ENCODE data around the gene KLK12.

Gene KLK12

GRCh38 chr19:51034704-51035103 is at the start of gene KLK12:
Gene KLK12 (minus strand): TSS chr19:51035002. CDS start chr19:51034621, 381 bp downstream.
- in situ Hi-C loops (cut with HindIII; ENCODE audit: low pct_unique_long_range_greater_than_20kb, low sequenced_read_pairs), result no loop called here
- no peak for DNase-seq (ENCODE audit: low read depth in 1 of 2, low spot score in 1 of 2)
- no peak for TF ChIP-seq JUND (IDR thresholded peaks at IDR 0.05; ENCODE audit: low read depth)

DNA sequence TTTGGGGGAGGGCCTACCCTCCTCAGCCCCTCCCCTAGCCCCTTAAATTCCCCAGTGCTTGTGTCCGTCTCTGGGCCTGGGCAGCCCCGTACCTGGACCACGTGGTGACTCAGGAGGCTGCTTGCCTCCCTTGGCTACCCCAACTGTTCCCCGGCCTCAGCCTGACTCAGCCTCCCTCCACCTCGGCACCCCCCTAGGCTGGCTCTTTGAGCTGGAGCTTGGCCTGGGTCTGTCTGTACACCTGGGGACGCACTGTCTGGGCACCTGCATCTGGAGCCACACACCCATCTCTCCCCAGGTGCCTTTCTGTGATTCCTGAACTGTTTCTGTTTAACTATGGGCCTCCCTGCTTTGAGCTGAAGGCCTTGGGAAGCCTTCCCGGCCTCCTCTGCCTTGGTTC is 49.7 kb upstream of the KLK12 start:
- no peak for DNase-seq (ENCODE audit: low read depth in 1 of 2, low spot score in 1 of 2)
- in situ Hi-C loops (cut with HindIII; ENCODE audit: low pct_unique_long_range_greater_than_20kb, low sequenced_read_pairs), result no loop called here
- TF ChIP-seq JUND (IDR thresholded peaks at IDR 0.05; ENCODE audit: low read depth), result no peak

DNA sequence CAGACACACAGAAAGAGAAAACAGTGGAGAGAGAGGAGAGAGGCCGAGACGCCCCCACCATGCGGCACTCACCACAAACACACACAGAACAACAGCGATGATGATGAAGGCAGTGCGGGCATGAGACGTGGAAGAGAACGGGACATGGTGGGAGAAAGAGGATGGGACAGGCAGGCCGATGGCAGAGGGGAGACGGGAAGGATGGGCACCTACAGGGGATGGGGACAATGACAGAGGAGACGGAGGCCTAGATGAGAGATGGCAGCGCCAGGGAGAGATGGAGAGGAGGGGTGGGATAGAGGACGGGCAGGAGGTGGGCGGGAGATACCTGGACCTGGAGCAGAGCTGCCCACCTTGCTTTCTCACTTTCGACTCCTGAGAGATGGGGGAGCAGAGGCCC is 49.0 kb upstream of the KLK12 start:
- no peak for TF ChIP-seq JUND (IDR thresholded peaks at IDR 0.05; ENCODE audit: low read depth)
- no peak for DNase-seq (ENCODE audit: low read depth in 1 of 2, low spot score in 1 of 2)
- in situ Hi-C loops (cut with HindIII; ENCODE audit: low pct_unique_long_range_greater_than_20kb, low sequenced_read_pairs), result no loop called here

GRCh38 chr19:51083181-51083580 is 48.4 kb upstream of the KLK12 start:
- no peak for DNase-seq (ENCODE audit: low read depth in 1 of 2, low spot score in 1 of 2)
- no peak for TF ChIP-seq JUND (IDR thresholded peaks at IDR 0.05; ENCODE audit: low read depth)
- in situ Hi-C loops (cut with HindIII; ENCODE audit: low pct_unique_long_range_greater_than_20kb, low sequenced_read_pairs), result no loop called here

DNA sequence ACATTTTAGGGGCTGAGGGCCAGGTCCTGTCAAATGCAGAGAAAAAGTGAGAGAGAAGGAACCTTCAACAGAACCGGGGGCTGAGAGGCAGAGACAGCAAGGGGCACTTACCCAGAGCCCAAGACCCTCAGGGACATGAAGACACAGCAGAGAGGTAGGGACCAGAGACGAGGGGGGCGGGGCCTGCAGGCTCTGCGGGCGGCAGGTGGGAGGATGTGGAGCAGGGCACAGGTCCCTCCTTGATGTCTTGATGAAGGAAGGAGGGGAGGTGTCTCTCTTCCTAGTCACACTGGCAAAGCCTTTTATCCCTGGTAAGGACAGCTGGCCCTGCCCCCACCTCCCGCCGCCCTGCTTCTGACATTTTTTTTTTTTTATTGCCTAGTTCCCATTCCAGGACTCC is 47.8 kb upstream of the KLK12 start, which contains the start of gene KLK14:
Gene KLK14, minus strand, starts transcription at position 277 of the 400 bp plus-strand sequence. Its CDS starts 273 bp downstream, at position 4.
- TF ChIP-seq JUND (IDR thresholded peaks at IDR 0.05; ENCODE audit: low read depth), result no peak
- DNase-seq (ENCODE audit: low read depth in 1 of 2, low spot score in 1 of 2), result no peak
- in situ Hi-C loops (cut with HindIII; ENCODE audit: low pct_unique_long_range_greater_than_20kb, low sequenced_read_pairs), result no loop called here

DNA sequence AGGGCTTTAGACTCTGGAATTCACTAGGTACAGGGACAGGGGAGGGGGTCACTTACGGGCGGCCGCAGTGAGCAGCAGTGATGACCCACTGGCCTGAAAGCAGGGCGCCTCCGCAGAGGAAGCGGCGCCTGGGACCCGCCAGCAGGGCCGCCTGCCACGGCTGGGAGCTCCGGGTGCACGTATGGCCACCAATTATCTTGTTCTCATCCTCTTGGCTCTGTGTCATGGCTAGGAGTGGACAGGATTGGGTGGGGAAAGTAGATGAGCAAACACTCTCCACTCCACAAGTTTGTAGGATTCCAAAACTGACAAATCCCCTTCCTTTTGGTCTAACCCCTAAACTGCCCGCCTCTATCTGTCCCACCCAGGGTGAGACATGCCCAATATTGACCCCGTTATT is 46.7 kb upstream of the KLK12 start:
- TF ChIP-seq JUND (IDR thresholded peaks at IDR 0.05; ENCODE audit: low read depth), result no peak
- in situ Hi-C loops (cut with HindIII; ENCODE audit: low pct_unique_long_range_greater_than_20kb, low sequenced_read_pairs), result no loop called here
- no peak for DNase-seq (ENCODE audit: low read depth in 1 of 2, low spot score in 1 of 2)

GRCh38 chr19:51079481-51080110 is 44.8 kb upstream of the KLK12 start:
- in situ Hi-C loops (cut with HindIII; ENCODE audit: low pct_unique_long_range_greater_than_20kb, low sequenced_read_pairs), result no loop called here
- no peak for TF ChIP-seq JUND (IDR thresholded peaks at IDR 0.05; ENCODE audit: low read depth)

DNA sequence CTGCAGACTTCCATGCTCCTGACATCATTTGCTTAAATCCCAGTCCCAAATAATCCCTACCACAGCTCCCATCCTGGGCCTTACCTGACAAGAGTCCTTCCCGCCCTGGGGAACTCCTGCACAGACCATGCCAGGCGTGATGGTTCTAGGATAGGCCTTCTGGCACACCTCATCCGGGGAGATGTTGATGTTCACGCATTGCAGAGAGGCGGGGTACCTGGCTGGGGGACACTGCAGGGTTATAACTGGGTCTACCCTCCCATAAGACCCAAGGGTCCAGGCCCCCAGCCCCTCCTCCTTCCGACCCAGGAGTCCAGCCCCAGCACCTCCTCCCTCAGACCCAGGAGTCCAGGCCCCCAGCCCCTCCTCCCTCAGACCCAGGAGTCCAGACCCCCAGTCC is 43.9 kb upstream of the KLK12 start:
- TF ChIP-seq JUND (IDR thresholded peaks at IDR 0.05; ENCODE audit: low read depth), result no peak
- in situ Hi-C loops (cut with HindIII; ENCODE audit: low pct_unique_long_range_greater_than_20kb, low sequenced_read_pairs), result no loop called here
- DNase-seq (ENCODE audit: low read depth in 1 of 2, low spot score in 1 of 2), result no peak

More at GRCh38 chr19:51079481-51080110, 44.8 kb upstream of the KLK12 start:
- DNase-seq (ENCODE audit: low read depth in 1 of 2, low spot score in 1 of 2), result no peak

GRCh38 chr19:51078104-51078503 is 43.3 kb upstream of the KLK12 start:
- no peak for DNase-seq (ENCODE audit: low read depth in 1 of 2, low spot score in 1 of 2)
- in situ Hi-C loops (cut with HindIII; ENCODE audit: low pct_unique_long_range_greater_than_20kb, low sequenced_read_pairs), result no loop called here
- TF ChIP-seq JUND (IDR thresholded peaks at IDR 0.05; ENCODE audit: low read depth), result no peak

GRCh38 chr19:51076631-51077213 is 41.9 kb upstream of the KLK12 start:
- no peak for DNase-seq (ENCODE audit: low read depth in 1 of 2, low spot score in 1 of 2)
- in situ Hi-C loops (cut with HindIII; ENCODE audit: low pct_unique_long_range_greater_than_20kb, low sequenced_read_pairs), result no loop called here
- no peak for TF ChIP-seq JUND (IDR thresholded peaks at IDR 0.05; ENCODE audit: low read depth)

DNA sequence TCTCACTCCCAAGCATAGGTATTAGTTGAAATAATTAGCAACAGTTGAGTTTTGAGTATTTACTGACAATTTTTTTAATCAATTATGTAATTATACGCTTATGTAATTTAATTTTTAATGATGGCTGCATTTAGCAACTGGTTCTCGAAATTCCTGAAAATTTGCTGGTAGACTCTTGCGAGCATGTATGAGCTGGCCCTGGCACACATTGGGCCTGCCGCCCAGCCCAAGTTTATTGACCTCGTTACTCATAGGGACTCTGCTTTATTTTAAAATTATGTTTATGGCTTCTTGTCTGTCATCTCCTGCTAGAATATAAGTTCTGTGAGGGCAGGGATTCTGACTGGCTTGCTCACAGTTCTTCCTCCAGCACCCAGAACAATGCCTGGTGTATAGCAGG is 41.2 kb upstream of the KLK12 start:
- in situ Hi-C loops (cut with HindIII; ENCODE audit: low pct_unique_long_range_greater_than_20kb, low sequenced_read_pairs), result no loop called here
- DNase-seq (ENCODE audit: low read depth in 1 of 2, low spot score in 1 of 2), result no peak
- TF ChIP-seq JUND (IDR thresholded peaks at IDR 0.05; ENCODE audit: low read depth), result no peak

- peak in 1 of 2 experiments; percentile 98 for DNase-seq (ENCODE audit: low read depth in 1 of 2, low spot score in 1 of 2)
- TF ChIP-seq JUND (IDR thresholded peaks at IDR 0.05; ENCODE audit: low read depth), result peak; percentile 83
- in situ Hi-C loops (cut with HindIII; ENCODE audit: low pct_unique_long_range_greater_than_20kb, low sequenced_read_pairs), result no loop called here
Observed at GRCh38 chr19:51071095-51071405, 36.2 kb upstream of the KLK12 start.

GRCh38 chr19:51070334-51071094 is 35.7 kb upstream of the KLK12 start:
- DNase-seq (ENCODE audit: low read depth in 1 of 2, low spot score in 1 of 2), result peak; percentile 32 to 69
- TF ChIP-seq JUND (IDR thresholded peaks at IDR 0.05; ENCODE audit: low read depth), result no peak
- in situ Hi-C loops (cut with HindIII; ENCODE audit: low pct_unique_long_range_greater_than_20kb, low sequenced_read_pairs), result no loop called here
